ENCODE results near the gene PAGE2B. TPM values are rescaled to one million over a fixed set of nuclear protein-coding genes. Genes with fewer than 3 reads are reported as not detected.
"Not testable (repeated sequence)": the region's sequence is repeated elsewhere in the genome, so short reads cannot be mapped to it uniquely, and the experiment has no call there.

Gene PAGE2B
- total RNA-seq, 4 donors from 2014 or later, result not detected

DNA sequence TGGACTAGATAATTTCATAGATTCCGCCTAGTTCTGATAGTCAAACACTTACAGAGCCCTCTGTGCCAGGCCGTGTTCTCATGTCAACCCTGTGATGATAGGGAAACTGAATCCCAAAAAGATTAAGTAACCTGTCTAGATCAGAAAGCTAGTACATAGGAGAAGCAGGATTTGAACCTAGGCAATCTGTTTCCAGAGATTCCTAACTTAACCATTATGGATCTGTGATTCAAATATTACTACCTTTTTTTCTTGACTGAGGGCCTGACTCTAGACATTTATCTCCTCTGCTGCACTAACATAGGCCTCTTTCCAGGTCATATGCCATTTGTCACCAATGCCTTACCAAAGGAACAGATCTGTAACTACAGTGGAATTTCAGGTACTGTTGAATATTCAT, 45.5 kb upstream of the PAGE2B start:
- Histone ChIP-seq H3K36me3 (no peaks in the 10 kb centered on the region), H3K27me3 (no peaks in the 10 kb centered on the region), H3K4me1 (no peaks in the 10 kb centered on the region), H3K9me3 (no peaks in the 10 kb centered on the region), H3K27ac (no peak overlapping the region), H3K4me3 (no peak overlapping the region)
- no peak for TF ChIP-seq POLR2A (IDR thresholded peaks at IDR 0.05)
- no peak for TF ChIP-seq POLR2AphosphoS5 (IDR thresholded peaks at IDR 0.05)
- no peak for TF ChIP-seq EP300 (IDR thresholded peaks at IDR 0.05)
- TF ChIP-seq, protein P1, sequence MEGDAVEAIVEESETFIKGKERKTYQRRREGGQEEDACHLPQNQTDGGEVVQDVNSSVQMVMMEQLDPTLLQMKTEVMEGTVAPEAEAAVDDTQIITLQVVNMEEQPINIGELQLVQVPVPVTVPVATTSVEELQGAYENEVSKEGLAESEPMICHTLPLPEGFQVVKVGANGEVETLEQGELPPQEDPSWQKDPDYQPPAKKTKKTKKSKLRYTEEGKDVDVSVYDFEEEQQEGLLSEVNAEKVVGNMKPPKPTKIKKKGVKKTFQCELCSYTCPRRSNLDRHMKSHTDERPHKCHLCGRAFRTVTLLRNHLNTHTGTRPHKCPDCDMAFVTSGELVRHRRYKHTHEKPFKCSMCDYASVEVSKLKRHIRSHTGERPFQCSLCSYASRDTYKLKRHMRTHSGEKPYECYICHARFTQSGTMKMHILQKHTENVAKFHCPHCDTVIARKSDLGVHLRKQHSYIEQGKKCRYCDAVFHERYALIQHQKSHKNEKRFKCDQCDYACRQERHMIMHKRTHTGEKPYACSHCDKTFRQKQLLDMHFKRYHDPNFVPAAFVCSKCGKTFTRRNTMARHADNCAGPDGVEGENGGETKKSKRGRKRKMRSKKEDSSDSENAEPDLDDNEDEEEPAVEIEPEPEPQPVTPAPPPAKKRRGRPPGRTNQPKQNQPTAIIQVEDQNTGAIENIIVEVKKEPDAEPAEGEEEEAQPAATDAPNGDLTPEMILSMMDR (IDR thresholded peaks at IDR 0.05), result no peak
- ATAC-seq, result no peak
- 53 to 60% methylated on average over 1 to 2 of the region's 2 CpGs for WGBS, 2 donors (ENCODE audit: low coverage in 1 of 2)

GRCh38 chrX:55030271-55031205, 44.3 kb upstream of the PAGE2B start, which contains the start of gene ALAS2:
Gene ALAS2, minus strand, starts transcription at chrX:55030977. Its CDS starts 4,977 bp downstream, at chrX:55026000.
- H3K27ac ChIP-seq, result no peak within 1 kb of the TSS
- no peaks in the 10 kb centered on the region for H3K4me1 ChIP-seq
- H3K36me3 ChIP-seq, result no peaks in the 10 kb centered on the region
- H3K4me3 ChIP-seq, result no peak within 1 kb of the TSS
- no peak for ATAC-seq
- 47 to 64% methylated on average over 4 to 6 of the region's 7 CpGs for WGBS, 2 donors (ENCODE audit: low coverage in 1 of 2)
- no peaks in the 10 kb centered on the region for H3K27me3 ChIP-seq
- no peaks in the 10 kb centered on the region for H3K9me3 ChIP-seq
- TF ChIP-seq, protein P1 (IDR thresholded peaks at IDR 0.05), result no peak

DNA sequence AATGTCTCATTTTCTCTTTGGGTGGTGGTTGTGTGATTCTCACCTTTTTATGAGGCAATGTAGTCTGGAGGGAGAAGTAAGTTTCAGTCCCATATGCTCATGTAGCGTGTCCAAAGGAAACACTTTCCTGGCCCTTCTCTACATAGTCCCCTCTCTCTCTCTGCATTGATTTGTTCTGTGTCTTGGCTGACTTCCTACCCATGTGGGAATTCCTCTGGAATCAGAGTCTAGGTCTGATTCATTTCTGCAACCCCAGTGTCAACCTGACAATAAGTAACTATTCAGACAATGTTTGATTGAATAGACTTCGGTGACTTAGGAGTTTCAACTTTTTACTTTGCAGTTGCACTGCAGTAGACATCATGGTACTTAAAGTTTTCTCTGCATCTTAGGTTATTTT, 41.4 kb upstream of the PAGE2B start:
- 83% methylated on average over 1 of the region's 2 CpGs for WGBS, 2 donors (ENCODE audit: low coverage in 1 of 2)
- TF ChIP-seq POLR2AphosphoS5 (IDR thresholded peaks at IDR 0.05) (no peak), POLR2A (IDR thresholded peaks at IDR 0.05) (no peak)

GRCh38 chrX:55039471-55039870, 35.4 kb upstream of the PAGE2B start:
- Histone ChIP-seq H3K36me3 (no peaks in the 10 kb centered on the region), H3K27ac (no peak overlapping the region), H3K4me3 (no peak overlapping the region), H3K4me1 (no peaks in the 10 kb centered on the region), H3K27me3 (no peaks in the 10 kb centered on the region), H3K9me3 (no peaks in the 10 kb centered on the region)
- ATAC-seq, result no peak
- 50 to 76% methylated on average over 2 to 3 of the region's 3 CpGs for WGBS, 2 donors (ENCODE audit: low coverage in 1 of 2)
- TF ChIP-seq, protein P1 (IDR thresholded peaks at IDR 0.05), result no peak
- TF ChIP-seq POLR2A (IDR thresholded peaks at IDR 0.05), result no peak

More for the DNA sequence above, 41.4 kb upstream of the PAGE2B start:
- ATAC-seq, result no peak
- Histone ChIP-seq H3K9me3 (no peaks in the 10 kb centered on the region), H3K27ac (no peak overlapping the region), H3K27me3 (no peaks in the 10 kb centered on the region), H3K4me1 (no peaks in the 10 kb centered on the region), H3K4me3 (no peak overlapping the region), H3K36me3 (no peaks in the 10 kb centered on the region)

- H3K27ac ChIP-seq, result no peak overlapping the region
- ATAC-seq, result no peak
- no peaks in the 10 kb centered on the region for H3K36me3 ChIP-seq
- TF ChIP-seq, protein P1 (IDR thresholded peaks at IDR 0.05), result no peak
- no peak for TF ChIP-seq EP300 (IDR thresholded peaks at IDR 0.05)
- TF ChIP-seq POLR2A (IDR thresholded peaks at IDR 0.05), result no peak
- no peak for TF ChIP-seq POLR2AphosphoS5 (IDR thresholded peaks at IDR 0.05)
- no CpG with 5 or more reads among the region's 6 CpGs for WGBS, 2 donors (ENCODE audit: low coverage in 1 of 2)
- H3K4me1 ChIP-seq, result no peaks in the 10 kb centered on the region
- H3K9me3 ChIP-seq, result no peaks in the 10 kb centered on the region
- no peak overlapping the region for H3K4me3 ChIP-seq
- no peaks in the 10 kb centered on the region for H3K27me3 ChIP-seq
Measured at GRCh38 chrX:55041514-55041913, 33.3 kb upstream of the PAGE2B start.

DNA sequence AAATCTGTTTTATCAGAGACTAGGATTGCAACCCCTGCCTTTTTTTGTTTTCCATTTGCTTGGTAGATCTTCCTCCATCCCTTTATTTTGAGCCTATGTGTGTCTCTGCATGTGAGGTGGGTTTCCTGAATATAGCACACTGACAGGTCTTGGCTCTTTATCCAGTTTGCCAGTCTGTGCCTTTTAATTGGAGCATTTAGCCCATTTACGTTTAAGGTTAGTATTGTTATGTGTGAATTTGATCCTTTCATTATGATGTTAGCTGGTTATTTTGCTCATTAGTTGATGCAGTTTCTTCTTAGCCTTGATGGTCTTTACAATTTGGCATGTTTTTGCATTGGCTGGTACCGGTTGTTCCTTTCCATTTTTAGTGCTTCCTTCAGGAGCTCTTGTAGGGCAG, 24.2 kb upstream of the PAGE2B start:
- H3K27me3 ChIP-seq, H3K27ac ChIP-seq, ATAC-seq, H3K9me3 ChIP-seq, H3K36me3 ChIP-seq, H3K4me3 ChIP-seq, H3K4me1 ChIP-seq: not testable (repeated sequence)
- WGBS, 2 donors (ENCODE audit: low coverage in 1 of 2), result 81% methylated on average over 2 of the region's 2 CpGs; no CpG with 5 or more reads in 1 of the 2 donors
